K562 (cell line): ENCODE results near the gene PIEZO2. TPM values are rescaled to one million over a fixed set of nuclear protein-coding genes. Genes with fewer than 3 reads are reported as not detected.

Experiments used
- ATAC-seq: fragments of 200-7000 bp; cut with Tn5 transposase; 3 replicates; pipeline ENCODE4 v1.9.1; 2020; ENCODE audit warnings: moderate library complexity
- BruUV-seq: library from RNA; stranded (reverse); fragments of 400-500 nt; replicated peaks from 2 replicates; lab custom pipeline; 2021; lab: Mats Ljungman, UMichigan
- CTCF ChIA-PET: fragments of 300-600 bp; formaldehyde crosslinking; extraction: SDS; loops from one replicate; lab custom pipeline; 2021; ENCODE audit warnings: low intra/inter-chr PET ratio; lab: Yijun Ruan, JAX
- POLR2A ChIA-PET: fragments of 300-600, 350-650 bp; sonication (Branson Sonifier 250); formaldehyde crosslinking; extraction: SDS; loops from one replicate; lab custom pipeline; 2021; ENCODE audit warnings: antibody characterized with exemption, inconsistent platforms; lab: Yijun Ruan, JAX
- DNase-seq, 4 experiments: peaks; one replicate each; pipeline versions ENCODE4 v3.0.0 to v3.0.0-alpha.2; 2011 to 2018; ENCODE audit warnings: low spot score in 3 of 4, mixed read lengths in 3 of 4; ENCODE audit errors: extremely low read depth in 1 of 4
- FAIRE-seq: peaks from 2 replicates; lab custom pipeline; 2011; peaks lifted over from hg19 to GRCh38; lab: Jason Lieb, UNC
- H2AFZ ChIP-seq: 2 replicates; pipeline ENCODE4 v1.6.0; 2011; ENCODE audit warnings: low read depth, low read length, control low read depth, inconsistent platforms
- H3K27ac ChIP-seq: fragments of 200-600 bp; 3 replicates; pipeline ENCODE4 v1.8.0; 2011; ENCODE audit warnings: low read depth, mild to moderate bottlenecking, control low read depth, inconsistent platforms, low read length, moderate library complexity, mixed read lengths; ENCODE audit errors: extremely low read depth
- H3K27me3 ChIP-seq, 2 experiments: fragments of 300-600 bp in 1 of 2; 2 replicates in 1 of 2; 3 replicates in 1 of 2; pipeline versions ENCODE4 v1.6.0 to v1.8.0; 2011; ENCODE audit warnings: inconsistent platforms in 2 of 2, low read length in 2 of 2, mild to moderate bottlenecking in 1 of 2, mixed read lengths in 1 of 2, moderate library complexity in 1 of 2; ENCODE audit not compliant: control insufficient read depth in 2 of 2, insufficient read depth in 2 of 2
- H3K36me3 ChIP-seq: fragments of 300-600 bp; 3 replicates; pipeline ENCODE4 v1.8.0; 2011; ENCODE audit warnings: mild to moderate bottlenecking, low read length, inconsistent platforms; ENCODE audit not compliant: control insufficient read depth, insufficient read depth
- H3K4me1 ChIP-seq, 2 experiments: fragments of 200-600 bp in 1 of 2; replicated peaks in 1 of 2; 2 replicates in 1 of 2; 3 replicates in 1 of 2; pipeline versions ENCODE4 v1.5.1 to v1.8.0; 2011; ENCODE audit warnings: inconsistent platforms in 2 of 2, low read length in 2 of 2, mild to moderate bottlenecking in 1 of 2, mixed read lengths in 1 of 2, moderate library complexity in 1 of 2; ENCODE audit not compliant: control insufficient read depth in 2 of 2, insufficient read depth in 2 of 2
- H3K4me2 ChIP-seq: 2 replicates; pipeline ENCODE4 v1.6.1; 2011; ENCODE audit warnings: low read length, control low read depth, inconsistent platforms, mixed read lengths; ENCODE audit not compliant: insufficient read depth
- H3K4me3 ChIP-seq: fragments of 200-600 bp; sonication (generic), shearing (Covaris generic); 2 replicates; pipeline ENCODE4 v1.5.1; 2016; ENCODE audit warnings: control low read depth, inconsistent platforms
- H3K79me2 ChIP-seq: fragments of 200-600 bp; 3 replicates; pipeline ENCODE4 v1.8.0; 2011; ENCODE audit warnings: low read length, inconsistent platforms; ENCODE audit not compliant: control insufficient read depth, insufficient read depth
- H3K9ac ChIP-seq, 2 experiments: 2 replicates each; pipeline versions ENCODE4 v1.6.0 to v1.6.1; 2011; ENCODE audit warnings: low read depth in 2 of 2, low read length in 2 of 2, control low read depth in 1 of 2, inconsistent platforms in 1 of 2, mild to moderate bottlenecking in 1 of 2, mixed read lengths in 1 of 2; ENCODE audit not compliant: insufficient read depth in 1 of 2
- H3K9me1 ChIP-seq: one replicate; pipeline ENCODE4 v1.6.0; 2011; ENCODE audit warnings: inconsistent platforms, mild to moderate bottlenecking, low read length, moderate library complexity; ENCODE audit not compliant: control insufficient read depth, insufficient read depth
- H3K9me3 ChIP-seq: replicated peaks from 2 replicates; pipeline ENCODE4 v1.5.1; 2011; ENCODE audit warnings: low read depth, low read length, inconsistent platforms; ENCODE audit not compliant: control insufficient read depth, insufficient read depth
- H4K20me1 ChIP-seq: replicated peaks from 2 replicates; pipeline ENCODE4 v1.6.1; 2011; ENCODE audit warnings: low read length, inconsistent platforms, mixed read lengths; ENCODE audit not compliant: control insufficient read depth, insufficient read depth
- EGR1 ChIP-seq: fragments of 450-650 bp; conservative IDR thresholded peaks from 2 replicates; pipeline ENCODE4 v1.6.1; 2017; ENCODE audit warnings: mild to moderate bottlenecking
- ELF1 ChIP-seq: fragments of 200-800 bp; sonication (Bioruptor generic); IDR thresholded peaks from 2 replicates; pipeline ENCODE4 v1.6.1; 2016; ENCODE audit warnings: missing genetic modification characterization, missing compliant biosample characterization
- FOXM1 ChIP-seq, 2 experiments: fragments of 450-650 bp in 1 of 2; sonication (generic) in 1 of 2; formaldehyde crosslinking in 1 of 2; IDR thresholded peaks; 2 replicates each; pipeline versions ENCODE4 v1.6.1 to v1.9.0; 2017 to 2022; ENCODE audit warnings: low read depth in 2 of 2, mild to moderate bottlenecking in 2 of 2, missing genetic modification reagents in 1 of 2, moderate library complexity in 1 of 2
- IRF9 ChIP-seq: fragments of 450-650 bp; IDR thresholded peaks from 2 replicates; pipeline ENCODE4 v1.6.1; 2016; ENCODE audit warnings: missing biosample characterization, missing genetic modification characterization
- KAT2B ChIP-seq: IDR thresholded peaks from one replicate; pipeline ENCODE4 v1.6.1; 2012; ENCODE audit warnings: low read depth, mild to moderate bottlenecking, control low read depth, inconsistent platforms, low read length, moderate library complexity
- MCM3 ChIP-seq: fragments of 450-650 bp; IDR thresholded peaks from 2 replicates; pipeline ENCODE4 v1.6.1; 2016
- NFIC ChIP-seq: fragments of 450-650 bp; IDR thresholded peaks from 2 replicates; pipeline ENCODE4 v1.6.1; 2017; ENCODE audit warnings: mild to moderate bottlenecking, inconsistent platforms
- PCBP2 ChIP-seq: fragments of 200-400 bp; formaldehyde crosslinking; IDR thresholded peaks from 2 replicates; pipeline ENCODE4 v1.6.1; 2018; ENCODE audit warnings: low read length, low read depth, mild to moderate bottlenecking, moderate library complexity; ENCODE audit not compliant: poor library complexity, severe bottlenecking
- PRMT5 ChIP-seq: sonication (generic); formaldehyde crosslinking; IDR thresholded peaks from 2 replicates; pipeline ENCODE4 v1.5.0; 2020; ENCODE audit warnings: missing genetic modification reagents
- SMAD2 ChIP-seq: fragments of 150-350 bp; IDR thresholded peaks from 2 replicates; pipeline ENCODE4 v1.6.1; 2014; ENCODE audit warnings: low read depth, mild to moderate bottlenecking, low read length
- SMARCA5 ChIP-seq: fragments of 450-650 bp; IDR thresholded peaks from 2 replicates; pipeline ENCODE4 v1.6.1; 2016
- SUPT5H ChIP-seq: fragments of 450-650 bp; IDR thresholded peaks from 2 replicates; pipeline ENCODE4 v1.6.1; 2016
- ZBTB17 ChIP-seq: fragments of 450-650 bp; formaldehyde crosslinking; IDR thresholded peaks from 2 replicates; pipeline ENCODE4 v1.4.0; 2020; ENCODE audit warnings: mild to moderate bottlenecking
- ZBTB26 ChIP-seq: fragments of 450-650 bp; formaldehyde crosslinking; IDR thresholded peaks from 2 replicates; pipeline ENCODE4 v1.4.0; 2022; ENCODE audit warnings: missing genetic modification characterization
- ZBTB34 ChIP-seq: fragments of 250-450 bp; sonication (Bioruptor Pico); IDR thresholded peaks from 2 replicates; pipeline ENCODE4 v1.8.0; 2021; ENCODE audit warnings: mild to moderate bottlenecking, moderate library complexity
- ZNF134 ChIP-seq: fragments of 250-450 bp; sonication (Bioruptor Pico); conservative IDR thresholded peaks from 2 replicates; pipeline ENCODE4 v1.4.0; 2020
- ZNF224 ChIP-seq: sonication (generic); formaldehyde crosslinking; IDR thresholded peaks from 2 replicates; pipeline ENCODE4 v1.8.0; 2022; ENCODE audit warnings: mild to moderate bottlenecking, missing genetic modification reagents
- ZNF282 ChIP-seq: sonication (generic); formaldehyde crosslinking; IDR thresholded peaks from 2 replicates; pipeline ENCODE4 v1.8.1; 2023; ENCODE audit warnings: missing genetic modification reagents
- ZNF354B ChIP-seq: fragments of 250-450 bp; sonication (Bioruptor Pico); IDR thresholded peaks from 2 replicates; pipeline ENCODE4 v1.4.0; 2020
- WGBS: fragments of 100-300 bp; shearing (Covaris generic); methylation state at CpG from one replicate; pipeline ENCODE4 v1.1.6; 2016; ENCODE audit warnings: low coverage, mixed read lengths; ENCODE audit not compliant: insufficient coverage; ENCODE audit errors: missing lambda C conversion rate; 5-methylcytosine and 5-hydroxymethylcytosine counted together
- in situ Hi-C: fragments of 300-500 bp; cut with MboI; formaldehyde crosslinking; loops from 4 replicates; pipeline ENCODE4 v1.15.0; 2018; ENCODE audit warnings: inconsistent platforms, mixed read lengths
- intact Hi-C: fragments of 100-400 bp; cut with micrococcal nuclease; formaldehyde crosslinking; loops from 2 replicates; pipeline ENCODE4 v1.14.2; 2022
- polyA plus RNA-seq, 8 experiments: library from polyadenylated mRNA; depleted of rRNA in 4 of 8; stranded (reverse) in 5 of 8; unstranded in 3 of 8; fragments of >200 nt; fragmentation: Nextera tagmentation in 2 of 8; fragmentation: Illumina TruSeq in 1 of 8; extraction: Ambion mirVana in 2 of 8; extraction: Trizol in 1 of 8; gene quantifications; 2 replicates each; pipeline versions ENCODE4 v1.2.1 to v1.2.3, GENCODE V29; 2011 to 2014; ENCODE audit warnings: inconsistent platforms in 1 of 8, missing spikeins in 1 of 8
- total RNA-seq, 7 experiments: library from RNA; depleted of rRNA in 6 of 7; stranded (reverse); fragments of >200 nt in 6 of 7; fragmentation: Illumina TruSeq in 2 of 7; extraction: Trizol in 2 of 7; gene quantifications; 2 replicates each; pipeline versions ENCODE4 v1.2.1 to v1.2.3, GENCODE V29; 2011 to 2021; ENCODE audit warnings: low replicate concordance in 1 of 7

PIEZO2 gene
- total and polyA plus RNA-seq, 9 of the 15 experiments (the other 6 are each of a cell fraction or from before 2014, with no cell fraction given): 0.54 to 4.1 (median 2.0) TPM

- BruUV-seq: no TSS peak
- Histone ChIP-seq H3K4me2 (no peak overlapping the region), H3K4me3 (no peak overlapping the region), H3K79me2 (no peaks in the 10 kb centered on the region), H3K4me1 (no peaks in the 10 kb centered on the region), H3K9me3 (no peaks in the 10 kb centered on the region), H3K9me1 (no peaks in the 10 kb centered on the region), H3K9ac (no peak overlapping the region)
- 21% methylated on average over 9 of the region's 9 CpGs for WGBS
- DNase-seq: no peak
- intact Hi-C loops: no loop called here
- no peak for FAIRE-seq
- ATAC-seq: no peak
- TF ChIP-seq ZBTB26 (CRISPR knock-in tag) (no peak), SMARCA5 (no peak), ZNF224 (CRISPR knock-in tag) (no peak), EGR1 (no peak), ZBTB17 (no peak), SUPT5H (no peak), FOXM1 (IDR thresholded peaks at IDR 0.05; ENCODE audit: low read depth) (no peak), FOXM1 (CRISPR knock-in tag; IDR thresholded peaks at IDR 0.05; ENCODE audit: low read depth) (no peak), ZNF354B (CRISPR knock-in tag) (no peak), ELF1 (no peak), ZBTB34 (CRISPR knock-in tag) (no peak), NFIC (no peak), ZNF134 (CRISPR knock-in tag) (no peak), ZNF282 (CRISPR knock-in tag) (no peak), PCBP2 (no peak), KAT2B (no peak), MCM3 (no peak), SMAD2 (no peak), PRMT5 (no peak), IRF9 (tag) (no peak)
- TF ChIP-seq, all 486 proteins: peak for 0
- Histone ChIP-seq H4K20me1 (no peaks in the 10 kb centered on the region), H2AFZ (no peak overlapping the region), H3K36me3 (no peaks in the 10 kb centered on the region), H3K27ac (no peak overlapping the region), H3K27me3 (peaks cover 3 to 19% of the 10 kb centered on the region in 2 experiments; a peak in 4 of 5 replicates)
- CTCF ChIA-PET: no interaction called here
- POLR2A ChIA-PET: no interaction called here
- in situ Hi-C loops: no loop called here
Observed at GRCh38 chr18:10804126-10804525, 345.2 kb downstream of the PIEZO2 start.
